ENCODE measurements around the gene LURAP1L.

- TF ChIP-seq CTCF (IDR thresholded peaks at IDR 0.05) (no peak), EP300 (IDR thresholded peaks at IDR 0.05) (no peak), POLR2AphosphoS5 (IDR thresholded peaks at IDR 0.05) (no peak), POLR2A (IDR thresholded peaks at IDR 0.05; ENCODE audit: low read depth) (no peak)
These were observed 42.9 kb downstream of the LURAP1L start for GRCh38 chr9:12817702-12818101.
